ENCODE measurements around the gene SPEN.
A peak's percentile ranks its signal among the peaks of the same experiment; 100 is the strongest.
"Not testable (repeated sequence)": the region's sequence is repeated elsewhere in the genome, so short reads cannot be mapped to it uniquely, and the experiment has no call there.

Gene SPEN

DNA sequence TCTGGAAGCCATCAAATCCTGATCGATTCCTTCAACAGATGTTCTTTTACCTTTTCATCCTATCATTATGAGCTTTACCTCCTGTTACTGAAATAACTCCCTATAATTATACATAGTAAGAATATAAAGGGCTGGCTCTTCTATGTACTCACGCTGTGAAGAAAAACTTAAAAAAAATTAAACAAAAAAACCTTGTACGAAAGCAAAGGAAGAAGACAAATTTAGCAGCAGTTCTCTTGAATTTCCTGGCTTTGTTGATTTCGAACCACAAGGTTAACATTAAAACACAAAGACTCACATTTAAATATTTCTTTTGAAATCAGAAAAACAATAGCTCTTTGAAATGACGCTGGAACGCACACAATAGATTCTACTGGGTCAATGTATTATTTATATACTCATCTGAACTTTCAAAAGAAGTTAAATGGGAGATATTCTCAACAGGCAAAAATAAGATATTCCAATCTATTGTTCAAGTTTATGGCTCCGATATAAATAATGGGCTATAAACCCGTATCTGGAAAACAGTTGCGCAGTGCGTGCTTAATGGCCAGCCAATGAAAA lies 13.6 kb upstream of the SPEN start:
- no peak for DNase-seq

GRCh38 chr1:15834406-15835204 lies 12.9 kb upstream of the SPEN start:
- DNase-seq, result peak; percentile 93

DNA sequence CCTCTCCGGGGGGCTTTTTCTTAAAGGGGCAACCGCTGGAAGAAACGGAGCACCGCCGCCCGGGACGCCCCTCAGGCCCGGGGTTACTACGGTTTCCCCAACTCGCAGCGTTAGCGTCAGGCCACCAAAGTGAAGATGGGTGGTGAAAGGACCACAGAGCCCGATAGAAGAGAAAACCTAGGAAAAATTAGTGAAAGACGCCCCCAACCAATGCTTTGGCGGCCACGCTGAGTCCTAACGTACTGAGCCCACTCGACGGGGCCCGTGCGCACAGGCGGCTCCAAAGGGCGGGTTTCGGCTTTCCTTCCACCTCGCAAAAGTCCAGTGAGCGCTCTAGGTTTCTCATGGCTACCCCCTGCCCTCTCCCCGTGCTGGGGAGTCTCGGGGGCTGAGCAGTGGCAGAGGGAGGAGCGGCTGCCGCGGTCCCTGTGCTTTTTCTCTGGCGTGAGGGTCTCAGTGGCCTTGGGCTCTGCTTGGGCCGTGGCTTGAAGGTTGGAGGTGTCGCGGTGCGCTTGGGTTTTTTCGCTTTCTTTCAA lies 12.2 kb upstream of the SPEN start:
- no peak for DNase-seq

GRCh38 chr1:15835741-15836510 lies 11.6 kb upstream of the SPEN start:
- DNase-seq, result peak; percentile 100

DNA sequence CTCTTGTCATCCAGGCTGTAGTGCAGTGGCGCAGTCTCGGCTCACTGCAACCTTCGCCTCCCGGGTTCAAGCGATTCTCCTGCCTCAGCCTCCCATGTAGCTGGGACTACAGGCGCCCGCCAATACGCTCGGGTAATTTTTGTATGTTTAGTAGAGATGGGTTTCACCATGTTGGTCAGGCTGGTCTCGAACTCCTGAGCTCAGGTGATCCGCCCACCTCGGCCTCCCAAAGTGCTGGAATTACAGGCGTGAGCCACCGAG lies 11.1 kb upstream of the SPEN start:
- DNase-seq, result not testable (repeated sequence)

- DNase-seq, result peak; percentile 47
These were observed 10.5 kb upstream of the SPEN start for GRCh38 chr1:15836772-15837669.

DNA sequence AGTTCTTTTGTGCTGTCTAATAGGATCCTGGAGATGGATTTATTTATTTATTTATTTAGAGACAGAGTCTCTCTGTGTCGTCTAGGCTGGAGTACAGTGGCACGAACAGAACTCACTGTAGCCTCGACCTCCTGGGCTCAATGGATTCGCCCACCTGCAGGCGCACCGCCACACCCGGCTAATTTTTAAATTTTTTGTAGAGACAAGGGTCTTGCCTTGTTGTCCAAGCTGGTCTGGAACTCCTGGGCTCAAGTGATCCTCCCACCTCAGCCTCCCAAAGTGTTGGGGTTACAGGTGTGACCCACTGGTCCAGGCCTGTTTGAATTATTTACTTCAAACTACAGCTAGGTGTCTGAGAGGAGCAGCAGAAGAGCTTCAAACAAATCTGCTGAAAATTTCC lies 9.6 kb upstream of the SPEN start:
- no peak for DNase-seq

DNA sequence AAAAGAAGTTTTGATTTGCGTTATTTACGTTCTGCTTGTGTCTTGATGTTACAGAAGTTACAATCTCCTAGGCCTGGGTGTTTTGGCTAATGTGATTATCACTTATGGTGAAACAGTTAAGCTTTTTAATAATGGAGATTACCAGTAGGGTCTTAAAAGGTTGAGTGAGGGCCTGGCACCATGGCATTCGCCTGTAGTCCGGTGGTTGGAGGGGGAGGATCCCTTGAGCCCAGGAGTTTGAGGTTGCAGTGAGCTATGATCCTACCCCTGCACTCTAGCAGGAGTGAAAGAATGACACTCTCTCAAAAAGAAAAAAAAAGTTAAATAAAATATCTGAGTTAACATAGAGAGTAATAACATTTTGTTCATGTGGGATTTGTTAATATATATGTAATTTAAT lies 8.8 kb upstream of the SPEN start:
- DNase-seq, result no peak

GRCh38 chr1:15843826-15844572 lies 3.5 kb upstream of the SPEN start:
- DNase-seq, result no peak

- not testable (repeated sequence) for DNase-seq
These were observed 1.5 kb upstream of the SPEN start for GRCh38 chr1:15846056-15846455.

DNA sequence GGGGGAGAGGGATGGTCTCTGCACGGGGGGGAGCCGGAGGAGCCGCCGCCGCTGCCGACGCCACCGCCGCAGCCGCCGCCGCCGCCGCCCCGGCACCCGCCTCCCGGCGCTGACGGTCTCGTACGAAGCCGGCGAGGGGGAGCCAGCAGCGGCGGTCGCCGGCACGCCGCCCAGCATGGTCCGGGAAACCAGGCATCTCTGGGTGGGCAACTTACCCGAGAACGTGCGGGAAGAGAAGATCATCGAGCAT lies 311 bp downstream of the SPEN start:
- no peak for DNase-seq

DNA sequence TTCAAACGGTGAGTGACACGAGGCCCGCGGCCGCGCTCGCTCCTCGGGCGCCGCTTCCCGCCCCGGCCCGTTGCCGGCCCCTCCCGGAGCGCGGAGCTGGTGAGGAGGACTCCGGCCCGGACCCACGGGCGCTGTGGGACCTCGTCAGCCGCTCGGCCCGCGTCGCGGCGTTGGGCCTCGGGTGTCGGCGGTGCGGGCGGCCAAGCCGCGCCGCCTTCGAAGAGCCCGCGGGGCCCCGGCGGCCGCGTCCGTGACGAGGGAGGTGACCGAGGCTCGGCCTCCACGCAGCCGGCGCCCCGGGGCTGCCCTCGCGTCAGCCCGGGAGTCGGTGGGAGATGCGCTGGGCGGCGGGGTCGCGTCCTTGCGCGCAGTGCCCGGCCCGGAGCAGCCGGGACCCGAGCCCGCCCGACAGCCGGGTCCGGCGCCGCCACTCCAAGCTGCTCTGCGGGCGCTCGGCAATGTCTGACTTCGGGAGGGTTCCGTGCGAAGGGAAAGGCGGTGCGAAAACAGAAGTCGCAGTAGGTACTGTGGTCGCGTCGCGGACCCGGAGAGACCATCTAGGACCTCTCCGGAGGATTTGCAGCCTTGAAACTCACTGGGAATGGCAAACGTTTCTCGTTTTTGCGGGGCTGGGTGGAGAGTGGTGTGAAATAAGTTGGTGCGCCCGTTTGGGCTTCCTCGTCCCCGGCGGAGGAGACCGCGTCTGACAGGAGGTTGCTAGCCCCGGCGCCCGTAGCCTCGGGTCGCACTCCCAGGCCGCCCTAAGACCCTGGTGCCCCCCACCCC lies 829 bp downstream of the SPEN start:
- DNase-seq, result peak; percentile 65

GRCh38 chr1:15848929-15849774 lies 1.6 kb downstream of the SPEN start:
- peak; percentile 91 for DNase-seq

DNA sequence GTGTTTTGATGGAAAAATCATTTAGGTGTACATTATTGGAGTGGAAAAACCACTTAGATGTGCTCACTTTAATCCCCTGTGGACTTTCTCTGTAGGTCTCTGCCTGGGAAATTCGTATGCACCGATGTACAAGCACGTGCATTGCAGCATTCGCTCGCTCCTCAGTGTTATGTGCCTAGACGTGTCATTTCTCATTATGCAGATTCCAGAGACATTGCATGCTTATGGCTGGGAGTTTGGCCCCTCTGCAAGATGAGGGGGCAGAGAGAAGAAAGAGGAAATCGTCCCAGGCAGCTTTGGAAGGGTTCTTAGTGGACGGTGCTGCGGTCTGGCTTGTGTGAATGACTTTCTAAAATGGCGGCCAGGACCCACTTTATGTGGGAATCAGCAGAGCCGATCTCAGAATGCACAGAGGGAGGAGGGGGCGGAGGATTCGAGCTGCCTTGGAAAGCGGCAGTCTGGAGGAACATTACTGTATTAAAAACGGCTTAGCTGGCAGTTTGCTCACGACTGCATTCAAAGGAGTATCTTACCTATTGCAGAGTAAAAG lies 2.3 kb downstream of the SPEN start:
- DNase-seq, result peak; percentile 84

DNA sequence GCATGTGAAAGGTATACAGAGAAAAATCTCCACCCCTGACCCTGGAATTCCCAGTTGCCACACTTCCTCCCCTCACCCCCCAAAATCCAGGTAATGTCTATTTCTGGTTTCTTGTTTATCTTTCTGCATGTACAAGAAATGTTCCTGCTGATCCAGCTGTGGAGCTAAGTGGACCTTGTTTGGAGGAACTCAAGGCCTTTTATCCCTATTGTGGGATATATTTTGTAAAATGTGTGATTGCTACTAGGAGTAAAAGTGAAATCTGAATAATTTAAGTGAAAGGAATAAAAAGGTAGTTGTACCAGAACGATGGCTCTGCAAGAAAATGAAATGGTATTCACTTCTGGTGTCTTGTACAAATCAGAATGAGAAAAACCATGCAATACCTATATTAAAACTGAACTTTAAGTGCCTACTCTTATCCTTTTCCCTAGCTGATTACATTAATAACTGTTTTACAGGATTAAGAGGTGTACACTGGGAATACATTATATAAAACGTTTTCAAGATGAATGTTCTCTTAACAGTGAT lies 3.0 kb downstream of the SPEN start:
- no peak for DNase-seq

- no peak for DNase-seq
These were observed 3.9 kb downstream of the SPEN start for GRCh38 chr1:15851210-15852035.

GRCh38 chr1:15852036-15852827 lies 4.7 kb downstream of the SPEN start:
- DNase-seq, result no peak

DNA sequence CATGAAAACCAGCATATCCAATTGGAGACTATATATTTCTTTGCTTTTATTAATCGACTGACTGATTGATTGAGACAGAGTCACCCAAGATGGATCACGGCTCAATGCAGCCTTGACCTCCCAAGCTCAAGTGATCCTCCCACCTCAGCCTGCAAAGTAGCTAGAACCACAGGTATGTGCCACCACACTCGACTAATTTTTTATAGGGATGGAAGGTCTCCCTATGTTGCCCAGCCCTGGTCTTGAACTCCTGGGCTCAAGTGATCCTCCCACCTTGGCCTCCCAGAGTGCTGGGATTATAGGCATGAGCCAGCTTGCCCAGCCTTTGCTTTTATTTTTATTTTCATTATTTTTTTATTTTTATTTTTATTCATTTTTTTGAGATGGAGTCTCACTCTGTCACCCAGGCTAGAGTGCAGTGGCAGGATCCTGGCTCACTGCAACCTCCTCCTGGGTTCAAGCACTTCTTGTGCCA lies 5.4 kb downstream of the SPEN start:
- no peak for DNase-seq
